ENCODE data around the gene VWA1. TPM values are rescaled to one million over a fixed set of nuclear protein-coding genes. Genes with fewer than 3 reads are reported as not detected.

Gene VWA1
- total RNA-seq, 1 experiment from 2014 or later = 35.5 TPM

- peak overlapping the region; percentile 68 for H3K4me3 Mint-ChIP-seq
- no peaks in the 10 kb centered on the region for H3K9me3 Mint-ChIP-seq
- POLR2A ChIA-PET = no interaction called here
- no peak for DNase-seq (ENCODE audit: low spot score)
- H3K36me3 Mint-ChIP-seq = no peaks in the 10 kb centered on the region
- H3K4me1 Mint-ChIP-seq = peaks cover 20% of the 10 kb centered on the region
- H3K27ac Mint-ChIP-seq = no peak overlapping the region
- peaks cover 6% of the 10 kb centered on the region; the same call in 1 of the 2 replicates for H3K27me3 Mint-ChIP-seq (ENCODE audit: low read depth)
- no peak for ATAC-seq
- CTCF ChIA-PET = interaction anchor here (2.2 kb wide), 1 partner anchor 34 kb away, joined by 12 read pairs; no protein-coding TSS in a partner anchor
- TF ChIP-seq, protein P1, sequence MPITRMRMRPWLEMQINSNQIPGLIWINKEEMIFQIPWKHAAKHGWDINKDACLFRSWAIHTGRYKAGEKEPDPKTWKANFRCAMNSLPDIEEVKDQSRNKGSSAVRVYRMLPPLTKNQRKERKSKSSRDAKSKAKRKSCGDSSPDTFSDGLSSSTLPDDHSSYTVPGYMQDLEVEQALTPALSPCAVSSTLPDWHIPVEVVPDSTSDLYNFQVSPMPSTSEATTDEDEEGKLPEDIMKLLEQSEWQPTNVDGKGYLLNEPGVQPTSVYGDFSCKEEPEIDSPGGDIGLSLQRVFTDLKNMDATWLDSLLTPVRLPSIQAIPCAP (CRISPR knock-in tag; IDR thresholded peaks at IDR 0.05) = no peak
These were observed 1.1 kb downstream of the VWA1 start for GRCh38 chr1:1436630-1437032.

DNA sequence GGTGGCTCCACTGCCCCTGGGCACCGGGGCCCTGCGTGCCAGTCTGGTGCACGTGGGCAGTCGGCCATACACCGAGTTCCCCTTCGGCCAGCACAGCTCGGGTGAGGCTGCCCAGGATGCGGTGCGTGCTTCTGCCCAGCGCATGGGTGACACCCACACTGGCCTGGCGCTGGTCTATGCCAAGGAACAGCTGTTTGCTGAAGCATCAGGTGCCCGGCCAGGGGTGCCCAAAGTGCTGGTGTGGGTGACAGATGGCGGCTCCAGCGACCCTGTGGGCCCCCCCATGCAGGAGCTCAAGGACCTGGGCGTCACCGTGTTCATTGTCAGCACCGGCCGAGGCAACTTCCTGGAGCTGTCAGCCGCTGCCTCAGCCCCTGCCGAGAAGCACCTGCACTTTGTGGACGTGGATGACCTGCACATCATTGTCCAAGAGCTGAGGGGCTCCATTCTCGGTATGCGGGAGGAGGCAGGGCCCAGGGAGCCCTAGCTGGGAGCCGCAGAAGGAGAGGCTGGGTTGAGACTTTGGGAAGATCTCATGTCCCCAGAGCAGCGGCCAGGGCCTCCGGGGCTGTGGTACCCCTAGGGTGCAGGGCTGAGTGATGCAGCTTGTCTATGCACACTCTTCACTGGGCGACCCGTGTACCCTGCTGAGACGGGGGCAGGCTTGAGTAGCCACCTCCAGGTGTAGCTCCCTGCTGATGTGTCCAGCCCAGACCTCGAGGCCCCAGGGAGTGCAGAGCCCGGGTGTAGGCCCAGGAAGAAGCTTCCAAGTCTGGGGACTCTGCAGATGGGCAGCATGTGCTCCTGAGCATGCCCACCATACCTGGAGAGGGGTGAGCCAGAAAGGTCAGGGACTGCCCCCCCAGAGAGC, 1.8 kb downstream of the VWA1 start:
- no peak for DNase-seq (ENCODE audit: low spot score)
- H3K36me3 Mint-ChIP-seq = no peaks in the 10 kb centered on the region
- peaks cover 6% of the 10 kb centered on the region; the same call in 1 of the 2 replicates for H3K27me3 Mint-ChIP-seq (ENCODE audit: low read depth)
- peaks cover 19% of the 10 kb centered on the region for H3K4me1 Mint-ChIP-seq
- peak overlapping the region; percentile 68; the same call in 1 of the 2 replicates for H3K4me3 Mint-ChIP-seq
- TF ChIP-seq, protein P2, sequence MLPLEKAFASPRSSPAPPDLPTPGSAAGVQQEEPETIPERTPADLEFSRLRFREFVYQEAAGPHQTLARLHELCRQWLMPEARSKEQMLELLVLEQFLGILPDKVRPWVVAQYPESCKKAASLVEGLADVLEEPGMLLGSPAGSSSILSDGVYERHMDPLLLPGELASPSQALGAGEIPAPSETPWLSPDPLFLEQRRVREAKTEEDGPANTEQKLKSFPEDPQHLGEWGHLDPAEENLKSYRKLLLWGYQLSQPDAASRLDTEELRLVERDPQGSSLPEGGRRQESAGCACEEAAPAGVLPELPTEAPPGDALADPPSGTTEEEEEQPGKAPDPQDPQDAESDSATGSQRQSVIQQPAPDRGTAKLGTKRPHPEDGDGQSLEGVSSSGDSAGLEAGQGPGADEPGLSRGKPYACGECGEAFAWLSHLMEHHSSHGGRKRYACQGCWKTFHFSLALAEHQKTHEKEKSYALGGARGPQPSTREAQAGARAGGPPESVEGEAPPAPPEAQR (CRISPR knock-in tag; IDR thresholded peaks at IDR 0.05) = no peak
- TF ChIP-seq E2F1 (CRISPR knock-in tag; IDR thresholded peaks at IDR 0.05) (no peak), PREB (CRISPR knock-in tag; IDR thresholded peaks at IDR 0.05; ENCODE audit: borderline replicate concordance) (no peak), ELF4 (CRISPR knock-in tag; IDR thresholded peaks at IDR 0.05; ENCODE audit: low read depth) (no peak), ZNF219 (CRISPR knock-in tag; IDR thresholded peaks at IDR 0.05; ENCODE audit: borderline replicate concordance) (no peak), TEAD4 (CRISPR knock-in tag; IDR thresholded peaks at IDR 0.05) (no peak), KAT7 (CRISPR knock-in tag; IDR thresholded peaks at IDR 0.05; ENCODE audit: borderline replicate concordance) (no peak)
- no peaks in the 10 kb centered on the region for H3K9me3 Mint-ChIP-seq
- ATAC-seq = no peak
- POLR2A ChIA-PET = no interaction called here
- CTCF ChIA-PET = interaction anchor here (0.6 to 2.2 kb wide), 5 partner anchors 8 to 192 kb away, joined by 3 to 12 read pairs (median 3); no protein-coding TSS in a partner anchor
- no peak overlapping the region for H3K27ac Mint-ChIP-seq

- Mint-ChIP-seq H3K4me1 (peaks cover 15% of the 10 kb centered on the region), H3K27ac (no peak overlapping the region), H3K27me3 (ENCODE audit: low read depth) (peaks cover 6% of the 10 kb centered on the region), H3K4me3 (no peak overlapping the region), H3K36me3 (no peaks in the 10 kb centered on the region), H3K9me3 (no peaks in the 10 kb centered on the region)
- POLR2A ChIA-PET = no interaction called here
- ATAC-seq (no peak), DNase-seq (ENCODE audit: low spot score) (no peak)
- CTCF ChIA-PET = interaction anchor here (0.6 to 1.5 kb wide), 3 partner anchors 9 to 191 kb away, joined by 3 to 5 read pairs (median 3); no protein-coding TSS in a partner anchor
- TF ChIP-seq GABPB1 (CRISPR knock-in tag; IDR thresholded peaks at IDR 0.05) = 0 out of 2 replicates have a peak, but pooled peaks have one; percentile 23
- no peak for TF ChIP-seq USF2 (CRISPR knock-in tag; IDR thresholded peaks at IDR 0.05)
These were observed 2.5 kb downstream of the VWA1 start for GRCh38 chr1:1437904-1438376.
